ENCODE results near the gene P2RX6. TPM values are rescaled to one million over a fixed set of nuclear protein-coding genes. Genes with fewer than 3 reads are reported as not detected.

The P2RX6 gene
- total and polyA plus RNA-seq, 9 of the 15 experiments (the other 6 are each of a cell fraction or from before 2014, with no cell fraction given): 0.01 to 3.9 (median 1.5) TPM; not detected in 1

GRCh38 chr22:21054714-21055563, 40.0 kb downstream of the P2RX6 start (continued):
- TF ChIP-seq ZBED1 (IDR thresholded peaks at IDR 0.05): peak; percentile 27; the same call in 1 of the 2 replicates
- peak; percentile 85 for TF ChIP-seq CEBPB (tag; IDR thresholded peaks at IDR 0.05)
- TF ChIP-seq TCFL5 (CRISPR knock-in tag; conservative IDR thresholded peaks at IDR 0.05): no peak
- peak; percentile 12; the same call in 1 of the 2 replicates for TF ChIP-seq CBFB (CRISPR knock-in tag; IDR thresholded peaks at IDR 0.05)
- peak; percentile 41; the same call in 1 of the 2 replicates for TF ChIP-seq ZC3H4 (CRISPR knock-in tag; IDR thresholded peaks at IDR 0.05; ENCODE audit: borderline replicate concordance)
- no peak for TF ChIP-seq NR2F6 (CRISPR knock-in tag; IDR thresholded peaks at IDR 0.05)
- peak; percentile 42 for TF ChIP-seq STAG1 (CRISPR knock-in tag; IDR thresholded peaks at IDR 0.05; ENCODE audit: borderline replicate concordance)
- TF ChIP-seq THAP12 (CRISPR knock-in tag; IDR thresholded peaks at IDR 0.05): 0 out of 2 replicates have a peak, but pooled peaks have one; percentile 26
- TF ChIP-seq GABPB1 (CRISPR knock-in tag; IDR thresholded peaks at IDR 0.05): 0 out of 2 replicates have a peak, but pooled peaks have one; percentile 35
- no peak for TF ChIP-seq ADNP (tag; IDR thresholded peaks at IDR 0.05)
- TF ChIP-seq HMBOX1 (IDR thresholded peaks at IDR 0.05): no peak
- peak; percentile 53; the same call in 1 of the 2 replicates for TF ChIP-seq STAT6 (CRISPR knock-in tag; IDR thresholded peaks at IDR 0.05)
- TF ChIP-seq GATAD2B (IDR thresholded peaks at IDR 0.05; ENCODE audit: borderline replicate concordance): no peak
- no peak for TF ChIP-seq PRPF4 (IDR thresholded peaks at IDR 0.05; ENCODE audit: insufficient read depth, low read depth, low read length, poor library complexity, severe bottlenecking)
- no peak for TF ChIP-seq YY1 (IDR thresholded peaks at IDR 0.05; ENCODE audit: borderline replicate concordance in 1 of 3, control insufficient read depth in 1 of 3, extremely low read depth in 1 of 3, insufficient read depth in 3 of 3, insufficient read length in 1 of 3, insufficient replicate concordance in 2 of 3, low read depth in 1 of 3, low read length in 2 of 3)
- no peak for TF ChIP-seq BRCA1 (IDR thresholded peaks at IDR 0.05)
- TF ChIP-seq BRCA1 (CRISPR knock-in tag; IDR thresholded peaks at IDR 0.05): 0 out of 2 replicates have a peak, but pooled peaks have one; percentile 50
- TF ChIP-seq TCF15 (CRISPR knock-in tag; IDR thresholded peaks at IDR 0.05): no peak
- no peak for TF ChIP-seq THRA (IDR thresholded peaks at IDR 0.05)

Measured in K562 (cell line).